ENCODE results near the gene RAB27A. TPM values are rescaled to one million over a fixed set of nuclear protein-coding genes. Genes with fewer than 3 reads are reported as not detected.
"Not testable (repeated sequence)": the region's sequence is repeated elsewhere in the genome, so short reads cannot be mapped to it uniquely, and the experiment has no call there.

RAB27A gene
- total RNA-seq, 1 experiment from 2014 or later: 4.3 TPM

DNA sequence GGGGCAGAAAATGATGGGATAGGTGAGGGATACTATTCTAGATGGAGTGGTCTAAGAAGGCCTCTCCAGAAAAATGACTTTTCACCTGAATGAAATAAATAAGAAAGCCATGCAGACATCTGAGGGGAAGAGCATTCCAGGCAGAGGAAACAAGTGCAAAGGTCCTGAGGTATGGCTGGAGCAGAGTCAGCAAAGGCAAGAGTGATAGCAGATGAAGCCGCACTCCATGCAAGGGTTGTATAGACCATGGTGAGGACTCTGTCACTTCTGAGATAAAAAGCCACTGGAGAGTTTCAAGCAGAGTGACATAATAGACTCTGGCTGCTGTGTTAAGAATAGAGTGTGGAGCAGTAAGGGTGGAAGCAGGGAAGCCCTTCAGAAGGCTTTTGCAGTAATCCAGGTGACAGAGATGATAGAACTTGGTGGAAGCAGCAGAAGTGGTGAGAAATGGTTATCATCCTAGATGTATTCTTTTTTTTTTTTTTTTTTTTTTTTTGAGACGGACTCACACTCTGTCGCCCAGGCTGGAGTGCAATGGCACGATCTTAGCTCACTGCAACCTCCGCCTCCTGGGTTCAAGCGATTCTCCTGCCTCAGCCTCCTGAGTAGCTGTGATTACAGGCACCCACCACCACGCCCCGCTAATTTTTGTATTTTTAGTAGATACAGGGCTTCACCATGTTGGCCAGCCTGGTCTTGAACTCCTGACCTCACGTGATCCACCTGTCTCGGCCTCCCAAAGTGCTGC is 3.0 kb downstream of the RAB27A start:
- not testable (repeated sequence) for DNase-seq, H3K27me3 ChIP-seq, H3K36me3 ChIP-seq, H3K9me3 ChIP-seq, H3K4me3 ChIP-seq

DNA sequence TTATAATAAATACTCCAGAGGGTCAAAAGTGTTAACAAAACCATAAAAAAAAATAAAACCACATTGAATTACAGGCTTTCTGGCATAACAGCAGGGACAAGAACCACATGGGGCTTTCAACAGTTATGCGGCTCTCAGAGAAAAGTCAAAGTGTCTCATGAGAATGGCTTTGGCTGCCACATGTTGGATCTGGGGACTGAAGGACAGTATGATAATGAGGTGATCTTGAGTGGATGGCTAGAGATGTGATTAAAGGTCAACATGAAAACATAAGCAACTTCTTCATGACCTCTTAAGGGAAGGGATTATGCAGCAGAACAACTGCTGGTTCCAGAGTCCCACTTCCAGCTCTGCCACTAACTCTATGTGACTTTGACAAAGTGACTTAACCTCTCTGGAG is 5.2 kb downstream of the RAB27A start:
- Histone ChIP-seq H3K27me3 (no peaks in the 10 kb centered on the region), H3K4me3 (no peak overlapping the region), H3K9me3 (no peaks in the 10 kb centered on the region), H3K36me3 (no peaks in the 10 kb centered on the region; the same call in 1 of the 2 replicates)
- DNase-seq: no peak

DNA sequence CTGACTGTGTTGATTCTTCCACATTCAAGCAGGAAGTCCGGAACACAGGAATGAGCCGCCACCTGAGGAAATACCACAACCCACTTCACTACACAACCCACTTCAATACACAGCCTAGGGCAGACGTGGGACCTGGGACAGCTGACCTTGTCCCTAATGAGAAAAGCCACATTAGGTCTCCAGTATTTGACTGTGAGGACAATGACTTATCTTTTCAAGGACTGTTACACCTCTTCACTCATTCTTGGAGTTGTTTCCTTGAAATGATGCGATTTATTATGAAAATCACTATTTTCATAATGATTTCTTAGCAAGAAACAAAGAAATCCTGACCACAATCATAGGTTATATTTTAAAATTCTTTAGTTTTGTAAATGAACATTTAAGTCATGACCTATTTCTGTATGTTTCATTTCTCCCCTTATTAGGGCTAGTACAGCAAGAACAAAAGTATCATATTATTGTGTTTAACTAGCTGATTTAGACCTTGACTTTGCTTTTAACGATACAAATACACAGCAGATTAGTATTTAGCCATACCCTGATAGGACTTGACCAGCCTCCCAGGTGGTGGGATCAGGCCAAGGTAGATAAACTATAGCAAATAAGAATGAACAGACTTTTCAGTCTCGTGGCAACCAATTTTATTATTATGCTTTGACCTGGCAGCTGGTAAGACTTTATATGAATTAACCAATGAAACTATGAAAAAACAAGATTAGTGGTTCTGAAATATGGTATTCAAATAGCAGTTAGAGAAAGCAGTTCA is 6.0 kb downstream of the RAB27A start:
- Histone ChIP-seq H3K4me3 (no peak overlapping the region), H3K9me3 (no peaks in the 10 kb centered on the region), H3K27me3 (no peaks in the 10 kb centered on the region), H3K36me3 (no peaks in the 10 kb centered on the region; the same call in 1 of the 2 replicates)
- DNase-seq: no peak

DNA sequence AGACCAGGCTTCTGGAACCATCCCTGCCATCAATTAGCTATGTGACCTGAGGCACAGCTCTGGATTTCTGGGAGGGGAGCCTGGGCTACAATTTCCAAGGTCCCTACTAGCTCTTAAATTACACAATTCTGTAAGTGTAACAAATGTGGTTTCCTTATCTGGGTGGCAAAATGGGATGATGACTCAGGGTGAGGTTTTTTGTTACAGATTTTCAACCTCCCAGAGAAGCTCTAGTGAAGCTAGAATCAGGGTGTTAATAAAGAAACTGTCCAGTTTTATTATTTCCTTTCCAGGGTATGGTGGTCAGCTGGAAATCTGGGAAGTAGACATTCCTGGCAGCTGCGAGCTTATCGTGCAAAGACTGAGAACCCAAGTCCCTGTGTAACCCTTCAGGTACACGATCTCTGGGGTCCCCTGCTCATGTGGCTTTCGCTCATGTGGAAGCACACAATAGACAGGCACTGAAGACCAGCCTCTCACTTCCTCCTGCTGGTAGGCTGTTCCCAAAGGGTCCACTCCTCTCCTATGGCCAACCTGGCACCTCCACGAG is 7.3 kb downstream of the RAB27A start:
- H3K9me3 ChIP-seq: no peaks in the 10 kb centered on the region
- H3K36me3 ChIP-seq: no peaks in the 10 kb centered on the region; the same call in 1 of the 2 replicates
- no peak overlapping the region for H3K4me3 ChIP-seq
- DNase-seq: peak; percentile 19
- no peaks in the 10 kb centered on the region for H3K27me3 ChIP-seq

DNA sequence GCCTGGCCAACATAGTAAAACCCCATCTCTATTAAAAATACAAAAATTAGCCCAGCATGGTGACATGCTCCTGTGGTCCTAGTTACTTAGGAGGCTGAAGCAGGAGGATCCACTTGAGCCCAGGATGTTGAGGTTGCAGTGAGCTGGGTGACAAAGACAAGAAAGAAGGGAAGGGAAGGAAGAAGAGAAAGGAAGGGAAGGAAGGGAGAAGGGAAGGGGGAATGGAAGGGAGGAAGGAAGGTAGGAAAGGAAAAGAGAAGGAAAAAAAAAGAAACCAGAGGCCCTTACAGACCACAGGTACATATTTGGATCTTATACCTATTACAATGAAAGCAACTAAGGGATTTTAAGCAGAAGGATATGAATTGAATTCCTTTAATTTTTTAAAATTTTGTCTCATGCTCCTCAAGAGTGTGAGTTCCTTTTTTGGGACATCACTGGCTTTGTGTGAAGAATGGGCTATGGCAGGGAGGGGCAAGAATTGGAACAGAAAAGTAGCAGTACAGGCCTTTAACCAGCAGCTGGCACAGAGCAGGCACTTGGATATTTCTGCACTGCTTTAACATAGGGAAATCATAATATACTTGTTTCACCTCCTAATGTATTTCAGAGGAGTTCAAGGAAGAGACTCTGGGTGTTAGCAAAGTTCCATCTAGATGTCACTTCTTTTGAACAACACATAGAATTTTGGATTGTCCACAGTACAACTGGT is 7.9 kb downstream of the RAB27A start:
- DNase-seq: no peak
- Histone ChIP-seq H3K36me3 (no peaks in the 10 kb centered on the region; the same call in 1 of the 2 replicates), H3K4me3 (no peak overlapping the region), H3K27me3 (no peaks in the 10 kb centered on the region), H3K9me3 (no peaks in the 10 kb centered on the region)

DNA sequence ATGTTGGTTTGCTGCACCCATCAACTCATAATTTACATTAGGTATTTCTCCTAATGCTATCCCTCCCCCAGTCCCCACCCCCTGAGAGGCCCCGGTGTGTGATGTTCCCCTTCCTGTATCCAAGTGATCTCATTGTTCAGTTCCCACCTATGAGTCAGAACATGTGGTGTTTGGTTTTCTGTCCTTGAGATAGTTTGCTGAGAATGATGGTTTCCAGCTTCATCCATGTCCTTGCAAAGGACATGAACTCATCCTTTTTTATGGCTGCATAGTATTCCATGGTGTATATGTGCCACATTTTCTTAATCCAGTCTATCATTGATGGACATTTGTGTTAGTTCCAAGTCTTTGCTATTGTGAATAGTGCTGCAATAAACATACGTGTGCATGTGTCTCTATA is 9.0 kb downstream of the RAB27A start:
- H3K36me3 ChIP-seq, H3K27me3 ChIP-seq, H3K4me3 ChIP-seq, DNase-seq, H3K9me3 ChIP-seq: not testable (repeated sequence)

DNA sequence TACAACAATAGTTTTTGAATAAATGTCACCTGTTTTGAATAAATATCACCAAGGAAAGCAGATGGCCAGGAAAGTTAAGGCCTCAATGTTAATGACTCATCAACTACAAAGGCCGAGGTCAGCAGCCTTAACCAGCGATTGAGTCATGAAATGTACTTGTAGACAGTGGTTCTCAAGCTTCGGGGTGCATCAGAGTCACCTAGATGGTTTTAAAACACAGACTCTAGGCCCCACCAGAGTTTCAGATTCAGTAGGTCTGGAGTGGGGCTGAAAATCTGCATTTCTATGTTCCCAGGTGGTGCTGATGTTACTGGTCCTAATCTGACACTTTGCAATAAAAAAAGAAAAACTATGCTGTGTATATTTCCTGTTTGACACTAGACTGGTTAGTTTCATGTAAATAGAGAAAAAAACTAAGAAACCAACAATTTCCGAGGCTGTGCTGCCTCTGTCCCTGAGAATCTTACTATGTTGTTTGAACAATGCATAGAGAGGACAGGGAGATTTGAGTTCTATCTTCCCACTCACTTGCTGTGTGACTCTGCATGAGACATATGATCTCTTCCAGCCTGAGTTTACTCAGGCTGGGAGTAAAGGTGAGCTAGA is 9.8 kb downstream of the RAB27A start:
- H3K27me3 ChIP-seq: no peaks in the 10 kb centered on the region
- no peaks in the 10 kb centered on the region; the same call in 1 of the 2 replicates for H3K36me3 ChIP-seq
- peak; percentile 55 for DNase-seq
- H3K4me3 ChIP-seq: no peak overlapping the region
- H3K9me3 ChIP-seq: no peaks in the 10 kb centered on the region

DNA sequence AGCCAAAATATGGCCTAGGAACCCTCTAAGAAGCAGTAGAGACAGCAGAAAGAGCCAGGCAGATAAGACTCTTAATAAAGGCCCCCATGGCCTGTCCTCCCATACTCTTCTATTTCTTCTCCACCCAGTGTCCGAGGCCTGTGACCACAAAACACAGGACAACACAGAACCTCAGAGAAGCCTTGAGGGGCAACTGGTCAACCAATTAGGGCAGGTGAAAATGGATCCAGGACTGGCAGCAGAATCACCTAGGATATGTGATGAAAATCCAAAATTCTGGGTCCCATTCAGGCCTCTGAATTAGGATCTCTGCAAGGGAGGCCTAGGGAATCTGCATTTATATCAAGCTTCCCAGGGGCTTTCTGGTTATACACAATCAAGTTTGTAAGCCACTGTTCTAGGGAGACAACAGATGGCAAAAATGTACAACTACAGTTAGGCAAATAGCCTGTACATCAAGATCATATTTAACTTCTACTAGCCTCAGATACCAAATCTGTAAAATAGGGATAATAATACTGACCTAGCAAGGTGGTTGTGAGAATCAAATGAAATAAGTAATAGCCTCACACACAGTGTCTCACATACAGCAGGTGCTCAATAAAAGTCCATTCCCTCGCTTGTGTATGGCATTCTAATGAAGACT is 10.4 kb downstream of the RAB27A start:
- no peaks in the 10 kb centered on the region for H3K9me3 ChIP-seq
- no peaks in the 10 kb centered on the region for H3K27me3 ChIP-seq
- H3K4me3 ChIP-seq: no peak overlapping the region
- H3K36me3 ChIP-seq: no peaks in the 10 kb centered on the region; the same call in 1 of the 2 replicates
- no peak for DNase-seq

DNA sequence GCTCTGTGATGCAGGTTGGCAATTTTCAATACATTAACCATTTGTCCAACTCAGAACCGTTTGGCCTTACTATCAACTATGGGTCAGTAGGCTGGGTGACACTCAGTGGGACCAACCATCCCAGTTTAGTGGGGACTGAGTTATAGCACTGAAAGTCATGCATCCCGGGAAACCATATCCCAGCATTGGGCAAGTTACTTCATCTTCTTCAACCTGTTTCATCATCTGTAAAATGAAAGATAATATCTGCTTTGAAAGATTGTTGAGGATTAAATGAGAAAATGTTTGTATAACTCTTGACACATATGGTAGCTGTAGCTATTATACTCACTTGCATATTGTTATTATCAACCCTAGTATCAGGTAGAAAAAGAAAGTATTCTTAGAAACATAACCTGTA is 11.9 kb downstream of the RAB27A start:
- no peaks in the 10 kb centered on the region; the same call in 1 of the 2 replicates for H3K36me3 ChIP-seq
- no peaks in the 10 kb centered on the region for H3K27me3 ChIP-seq
- no peak for DNase-seq
- H3K9me3 ChIP-seq: peaks cover 2% of the 10 kb centered on the region; the same call in 1 of the 2 replicates
- no peak overlapping the region for H3K4me3 ChIP-seq

DNA sequence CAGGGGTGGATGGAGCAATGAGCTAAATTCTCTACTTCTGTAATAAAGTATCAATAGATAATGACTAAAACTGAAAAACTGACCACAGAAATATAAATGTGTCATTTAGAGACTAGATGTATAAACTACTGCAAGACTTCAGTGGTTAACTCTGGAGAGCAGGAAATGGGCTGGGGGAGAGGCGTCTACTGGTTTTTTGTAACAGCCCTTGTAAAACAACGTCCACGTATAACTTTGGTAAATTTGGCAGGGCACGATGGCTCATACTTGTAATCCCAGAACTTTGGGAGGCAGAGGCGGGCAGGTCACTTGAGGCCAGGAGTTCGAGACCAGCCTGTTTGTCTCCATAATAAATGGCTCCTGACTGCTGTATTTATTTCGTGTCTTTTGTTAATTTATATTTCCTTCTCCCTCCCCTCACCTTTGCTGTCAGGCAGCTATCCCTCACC is 12.5 kb downstream of the RAB27A start:
- Histone ChIP-seq H3K4me3 (no peak overlapping the region), H3K9me3 (peaks cover 2% of the 10 kb centered on the region; the same call in 1 of the 2 replicates), H3K36me3 (no peaks in the 10 kb centered on the region; the same call in 1 of the 2 replicates), H3K27me3 (no peaks in the 10 kb centered on the region)
- no peak for DNase-seq

DNA sequence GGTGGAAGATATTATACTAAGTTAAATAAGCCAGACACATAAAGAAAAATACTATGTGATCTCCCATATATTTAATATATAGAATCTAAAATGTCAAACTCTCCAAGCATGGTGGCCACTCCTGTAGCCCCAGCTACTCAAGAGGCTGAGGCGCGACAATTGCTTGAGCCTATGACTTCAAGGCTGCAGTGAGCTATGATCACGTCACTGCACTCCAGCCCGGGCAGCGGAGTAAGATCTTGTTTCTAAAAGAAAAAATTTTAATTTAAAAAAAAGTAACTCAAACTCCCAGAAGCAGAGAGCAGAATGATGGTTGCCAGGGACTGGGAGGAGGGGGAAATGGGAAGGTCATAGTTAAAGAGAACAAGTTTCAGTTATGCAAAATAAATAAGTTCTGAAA is 13.3 kb downstream of the RAB27A start:
- H3K9me3 ChIP-seq: peaks cover 2% of the 10 kb centered on the region; the same call in 1 of the 2 replicates
- H3K27me3 ChIP-seq: no peaks in the 10 kb centered on the region
- no peak for DNase-seq
- H3K36me3 ChIP-seq: no peaks in the 10 kb centered on the region; the same call in 1 of the 2 replicates
- H3K4me3 ChIP-seq: no peak overlapping the region

DNA sequence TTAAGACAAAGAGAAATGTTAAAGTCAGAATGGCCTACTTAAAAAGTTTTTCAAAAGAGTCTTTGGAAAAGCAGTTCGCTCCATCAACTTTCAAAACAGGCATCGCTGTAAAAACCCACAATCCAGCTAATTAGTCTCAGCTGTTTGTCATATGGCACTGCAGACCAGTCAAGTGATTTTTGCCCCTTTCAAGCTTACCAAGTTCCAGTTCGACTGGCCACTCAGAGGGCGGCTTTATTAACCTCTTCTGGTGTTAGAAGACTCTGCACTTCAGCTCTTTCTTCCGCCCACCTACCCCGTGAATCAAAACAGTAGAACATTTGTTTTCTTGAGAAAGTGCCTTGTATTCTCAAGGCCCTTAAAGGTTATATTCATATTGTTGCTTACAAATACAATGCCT is 19.3 kb downstream of the RAB27A start:
- no peak for DNase-seq
- no peaks in the 10 kb centered on the region for H3K36me3 ChIP-seq
- peaks cover 2% of the 10 kb centered on the region; the same call in 1 of the 2 replicates for H3K9me3 ChIP-seq
- no peaks in the 10 kb centered on the region for H3K27me3 ChIP-seq
- no peak overlapping the region for H3K4me3 ChIP-seq

DNA sequence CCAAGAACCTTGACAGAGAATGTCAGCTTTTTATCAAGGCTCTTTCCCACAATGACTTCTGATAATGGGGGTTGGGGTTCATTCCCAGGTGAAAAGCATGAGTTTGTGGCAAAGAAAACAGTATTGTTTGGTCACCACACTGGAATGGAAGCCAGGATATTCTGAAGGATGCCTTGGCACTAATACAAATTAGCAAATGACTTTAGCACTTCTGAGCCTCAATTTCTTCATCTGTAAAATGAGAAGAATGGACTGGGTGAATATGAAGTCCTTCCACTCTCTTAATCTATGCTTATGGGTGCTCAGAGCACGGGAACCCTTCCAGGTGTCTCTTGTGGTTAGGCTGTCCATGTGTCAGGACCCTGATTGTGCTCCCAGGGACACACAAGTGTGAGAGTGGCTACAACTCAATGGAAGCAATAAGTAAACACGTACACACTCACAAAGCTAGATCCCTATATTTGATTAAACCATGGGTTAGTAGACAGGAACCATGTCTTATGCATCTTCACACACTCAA is 21.4 kb downstream of the RAB27A start:
- H3K27me3 ChIP-seq: no peaks in the 10 kb centered on the region
- no peak for DNase-seq
- no peaks in the 10 kb centered on the region for H3K9me3 ChIP-seq

DNA sequence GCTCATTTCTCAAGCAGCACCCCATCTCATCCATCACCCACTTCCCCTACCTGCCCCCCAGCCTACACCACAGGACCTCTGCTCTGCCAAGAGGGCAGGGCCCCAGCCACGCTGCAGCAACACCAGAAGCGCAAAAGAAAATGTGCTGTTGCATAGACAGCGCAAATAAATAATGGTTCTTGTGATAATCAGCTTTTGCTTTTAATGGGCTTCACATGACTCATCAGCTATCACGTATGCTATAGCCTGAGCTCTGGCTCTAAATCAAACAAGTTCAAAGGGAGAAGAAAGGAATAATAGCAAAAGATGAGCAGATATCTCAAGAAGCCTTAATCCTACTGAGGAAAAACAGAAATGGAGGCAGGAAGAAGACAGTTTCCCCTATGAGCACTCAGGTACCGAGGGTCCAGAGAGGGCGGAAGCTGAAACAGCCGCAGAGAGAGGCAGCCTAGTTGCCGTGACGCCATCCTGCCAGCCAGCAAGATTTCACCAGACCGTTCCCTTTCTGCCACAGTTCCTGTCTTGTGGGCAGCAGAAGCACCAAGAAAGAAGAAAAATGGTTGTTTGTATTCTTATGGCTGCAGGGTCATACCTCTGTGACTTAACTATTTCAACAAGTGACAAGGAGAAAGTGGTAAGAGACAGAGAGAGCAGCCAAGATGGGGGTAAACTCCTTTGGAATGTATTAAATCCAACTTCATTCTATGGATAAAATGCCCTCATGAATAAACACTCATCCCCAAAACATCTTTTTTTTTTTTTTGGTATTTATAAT is 22.0 kb downstream of the RAB27A start:
- no peak for DNase-seq
- Histone ChIP-seq H3K36me3 (no peaks in the 10 kb centered on the region), H3K4me3 (no peak overlapping the region), H3K9me3 (no peaks in the 10 kb centered on the region), H3K27me3 (no peaks in the 10 kb centered on the region)

More for the DNA sequence above, 21.4 kb downstream of the RAB27A start:
- no peaks in the 10 kb centered on the region for H3K36me3 ChIP-seq
- H3K4me3 ChIP-seq: no peak overlapping the region

DNA sequence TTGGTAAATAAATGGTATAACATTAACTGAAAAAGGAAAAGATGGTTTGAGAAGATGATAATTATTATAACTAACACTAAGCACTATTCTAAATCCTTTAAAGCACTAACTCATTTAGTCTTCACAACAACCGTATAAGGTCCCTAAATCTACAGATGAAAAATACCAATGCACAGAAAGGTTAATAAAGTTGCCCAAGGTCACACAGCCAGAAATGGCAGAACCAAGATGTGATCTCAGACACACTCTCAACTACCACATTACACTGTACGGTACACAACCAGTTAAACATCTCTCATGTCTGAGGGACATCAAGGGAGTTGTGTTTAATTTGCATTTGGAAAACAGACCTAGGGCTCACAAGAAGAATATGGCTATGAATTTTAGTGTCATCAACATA is 23.1 kb downstream of the RAB27A start:
- DNase-seq: no peak
- H3K27me3 ChIP-seq: no peaks in the 10 kb centered on the region
- no peaks in the 10 kb centered on the region for H3K9me3 ChIP-seq
- H3K36me3 ChIP-seq: no peaks in the 10 kb centered on the region
- no peak overlapping the region for H3K4me3 ChIP-seq
